ENCODE measurements around the gene LRRC2.

DNA sequence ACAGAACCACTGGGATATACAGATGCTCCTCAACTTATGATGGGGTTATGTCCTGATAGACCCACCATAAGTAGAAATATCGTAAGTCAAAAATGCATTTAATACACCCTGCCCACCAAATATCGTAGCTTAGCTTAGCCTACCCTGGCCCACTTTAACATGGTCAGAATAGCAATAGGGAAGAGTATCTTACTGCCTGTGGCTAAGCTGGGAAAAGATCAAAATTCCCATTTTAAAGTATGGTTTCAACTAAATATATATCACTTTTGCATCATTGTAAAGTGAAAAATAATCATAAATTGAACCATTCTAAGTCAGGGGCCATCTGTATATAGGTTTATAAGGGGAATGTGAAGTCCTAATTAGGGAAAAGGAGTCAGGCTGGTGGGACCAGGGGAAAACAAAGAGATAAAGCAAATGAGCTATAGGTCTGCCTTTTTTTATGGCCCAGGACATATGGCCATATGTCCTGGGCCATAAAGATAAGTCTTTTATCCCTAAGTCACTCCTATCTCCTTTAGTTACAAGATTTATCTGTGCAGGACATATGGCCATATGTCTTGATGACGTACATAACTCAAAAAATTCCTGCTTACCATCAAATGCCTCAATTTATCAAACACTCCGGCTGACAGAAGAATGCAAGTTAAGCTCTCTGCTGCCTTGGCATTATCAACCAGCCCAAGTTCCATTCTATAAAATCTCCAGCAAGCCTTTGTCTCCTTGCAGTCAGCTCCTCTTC is 57.1 kb downstream of the LRRC2 start:
- TF ChIP-seq, protein P1, sequence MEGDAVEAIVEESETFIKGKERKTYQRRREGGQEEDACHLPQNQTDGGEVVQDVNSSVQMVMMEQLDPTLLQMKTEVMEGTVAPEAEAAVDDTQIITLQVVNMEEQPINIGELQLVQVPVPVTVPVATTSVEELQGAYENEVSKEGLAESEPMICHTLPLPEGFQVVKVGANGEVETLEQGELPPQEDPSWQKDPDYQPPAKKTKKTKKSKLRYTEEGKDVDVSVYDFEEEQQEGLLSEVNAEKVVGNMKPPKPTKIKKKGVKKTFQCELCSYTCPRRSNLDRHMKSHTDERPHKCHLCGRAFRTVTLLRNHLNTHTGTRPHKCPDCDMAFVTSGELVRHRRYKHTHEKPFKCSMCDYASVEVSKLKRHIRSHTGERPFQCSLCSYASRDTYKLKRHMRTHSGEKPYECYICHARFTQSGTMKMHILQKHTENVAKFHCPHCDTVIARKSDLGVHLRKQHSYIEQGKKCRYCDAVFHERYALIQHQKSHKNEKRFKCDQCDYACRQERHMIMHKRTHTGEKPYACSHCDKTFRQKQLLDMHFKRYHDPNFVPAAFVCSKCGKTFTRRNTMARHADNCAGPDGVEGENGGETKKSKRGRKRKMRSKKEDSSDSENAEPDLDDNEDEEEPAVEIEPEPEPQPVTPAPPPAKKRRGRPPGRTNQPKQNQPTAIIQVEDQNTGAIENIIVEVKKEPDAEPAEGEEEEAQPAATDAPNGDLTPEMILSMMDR (IDR thresholded peaks at IDR 0.05) = no peak
- TF ChIP-seq POLR2A (IDR thresholded peaks at IDR 0.05) = no peak
- no peak for TF ChIP-seq EP300 (IDR thresholded peaks at IDR 0.05)

Data from tibial nerve (tissue), 4 donors.